BE2C (cell line): Measurements from ENCODE around the gene ABCG8.
A peak's percentile ranks its signal among the peaks of the same experiment; 100 is the strongest.

Experiments used
- DNase-seq: peaks from one replicate; pipeline ENCODE4 v3.0.0-alpha.2; 2020
- H3K27me3 ChIP-seq: fragments of 250-450 bp; sonication (Bioruptor Pico); 2 replicates; pipeline ENCODE4 v1.5.1; 2020; ENCODE audit warnings: mild to moderate bottlenecking
- H3K36me3 ChIP-seq: fragments of 250-450 bp; sonication (Bioruptor Pico); 2 replicates; pipeline ENCODE4 v1.5.1; 2020; ENCODE audit warnings: mild to moderate bottlenecking
- H3K4me1 ChIP-seq: fragments of 250-450 bp; sonication (Bioruptor Pico); 2 replicates; pipeline ENCODE4 v1.5.1; 2020
- H3K4me3 ChIP-seq: 2 replicates; pipeline ENCODE4 v1.5.1; 2011; ENCODE audit warnings: low read depth, low read length
- H3K9me3 ChIP-seq: fragments of 250-450 bp; sonication (Bioruptor Pico); 2 replicates; pipeline ENCODE4 v1.5.1; 2020
- CTCF ChIP-seq: IDR thresholded peaks from 2 replicates; pipeline ENCODE4 v1.5.1; 2012; ENCODE audit warnings: mild to moderate bottlenecking, low read depth, low read length

The ABCG8 gene

DNA sequence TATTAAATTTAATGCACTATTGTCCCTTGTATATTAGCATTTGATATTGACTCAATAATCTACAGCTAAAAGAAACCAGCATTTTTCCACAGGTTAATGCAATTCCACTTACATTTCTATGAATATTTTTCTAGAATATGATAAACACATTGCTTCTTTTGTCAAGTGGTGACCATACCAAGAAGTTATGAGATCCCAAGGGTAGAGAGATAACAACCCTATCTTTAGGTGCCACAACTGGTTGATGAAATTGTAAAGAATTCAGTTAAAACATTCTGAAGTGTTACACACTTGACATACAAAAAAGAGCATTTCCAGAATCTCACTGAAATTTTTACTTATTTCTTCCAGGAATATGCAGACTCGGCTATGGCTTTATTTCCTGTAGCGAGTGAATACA lies 56.0 kb downstream of the ABCG8 start:
- DNase-seq, result no peak
- H3K9me3 ChIP-seq, result no peaks in the 10 kb centered on the region
- TF ChIP-seq CTCF, result no peak
- no peaks in the 10 kb centered on the region for H3K27me3 ChIP-seq
- H3K36me3 ChIP-seq, result peaks cover 94% of the 10 kb centered on the region
- no peak overlapping the region for H3K4me3 ChIP-seq
- no peaks in the 10 kb centered on the region for H3K4me1 ChIP-seq

- TF ChIP-seq CTCF, result no peak
- Histone ChIP-seq H3K4me1 (no peaks in the 10 kb centered on the region), H3K9me3 (no peaks in the 10 kb centered on the region), H3K4me3 (no peak overlapping the region), H3K36me3 (peaks cover 92% of the 10 kb centered on the region), H3K27me3 (no peaks in the 10 kb centered on the region)
- DNase-seq, result no peak
These were observed 58.1 kb downstream of the ABCG8 start for GRCh38 chr2:43896906-43897305.

GRCh38 chr2:43897492-43897891 lies 58.7 kb downstream of the ABCG8 start:
- no peak for TF ChIP-seq CTCF
- no peak for DNase-seq
- H3K27me3 ChIP-seq, result no peaks in the 10 kb centered on the region
- H3K36me3 ChIP-seq, result peaks cover 92% of the 10 kb centered on the region
- no peak overlapping the region for H3K4me3 ChIP-seq
- no peaks in the 10 kb centered on the region for H3K9me3 ChIP-seq
- no peaks in the 10 kb centered on the region for H3K4me1 ChIP-seq

DNA sequence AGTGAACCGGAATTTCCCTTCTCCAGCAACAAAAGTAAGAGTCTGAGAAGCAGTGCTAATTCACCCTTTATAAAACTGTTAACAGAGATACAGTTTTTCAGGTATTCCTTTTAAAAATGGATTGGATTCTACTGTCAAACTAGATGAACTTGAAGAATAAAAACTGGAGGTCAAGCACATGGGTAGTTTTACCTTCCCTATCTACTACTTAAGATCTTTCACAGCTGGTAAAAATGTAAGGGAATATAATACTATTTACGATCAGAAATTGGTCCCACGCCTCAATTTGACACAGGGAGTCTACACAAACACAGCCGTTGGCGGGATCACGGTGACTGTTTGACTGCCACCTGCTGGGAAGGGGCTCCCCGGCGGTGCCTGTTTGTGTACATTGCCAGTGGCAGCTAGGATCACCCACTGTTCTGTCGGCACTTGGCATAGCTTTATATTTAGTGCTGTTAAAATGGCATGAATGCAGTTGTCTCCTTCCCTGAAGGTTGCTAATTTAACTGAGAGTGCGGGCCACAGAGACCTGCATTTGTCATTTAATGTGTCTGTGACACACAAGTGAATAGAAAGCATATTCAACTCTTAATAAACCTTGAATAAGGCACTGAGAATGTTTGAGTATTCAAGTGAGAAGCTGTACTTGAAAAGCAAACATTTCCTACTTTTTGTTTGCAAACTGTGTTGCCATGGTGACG lies 59.5 kb downstream of the ABCG8 start:
- no peak overlapping the region for H3K4me3 ChIP-seq
- no peaks in the 10 kb centered on the region for H3K9me3 ChIP-seq
- no peaks in the 10 kb centered on the region for H3K27me3 ChIP-seq
- H3K36me3 ChIP-seq, result peaks cover 90% of the 10 kb centered on the region
- DNase-seq, result peak; percentile 44
- peak; percentile 47 for TF ChIP-seq CTCF
- no peaks in the 10 kb centered on the region for H3K4me1 ChIP-seq

GRCh38 chr2:43898838-43899346 lies 60.1 kb downstream of the ABCG8 start:
- Histone ChIP-seq H3K9me3 (no peaks in the 10 kb centered on the region), H3K4me3 (no peak overlapping the region), H3K36me3 (peaks cover 88% of the 10 kb centered on the region), H3K4me1 (no peaks in the 10 kb centered on the region), H3K27me3 (no peaks in the 10 kb centered on the region)
- no peak for DNase-seq
- TF ChIP-seq CTCF, result no peak

- TF ChIP-seq CTCF, result no peak
- Histone ChIP-seq H3K36me3 (peaks cover 86% of the 10 kb centered on the region), H3K4me3 (no peak overlapping the region), H3K27me3 (no peaks in the 10 kb centered on the region), H3K4me1 (no peaks in the 10 kb centered on the region), H3K9me3 (no peaks in the 10 kb centered on the region)
- DNase-seq, result no peak
These were observed 60.8 kb downstream of the ABCG8 start for GRCh38 chr2:43899589-43899988.
